DOHH2 (cell line): ENCODE results near the gene NUDCD2.

ENCODE experiments used
- H3F3A ChIP-seq: fragments of 200-600 bp; sonication (generic), shearing (Covaris generic); 2 replicates; pipeline ENCODE4 v1.6.0; 2016; ENCODE audit warnings: antibody characterized with exemption, mild to moderate bottlenecking; ENCODE audit not compliant: control insufficient read depth, insufficient read depth
- H3K27ac ChIP-seq: fragments of 200-600 bp; sonication (generic); 2 replicates; pipeline ENCODE4 v1.5.1; 2014; ENCODE audit warnings: low read depth, mild to moderate bottlenecking, low read length, moderate library complexity
- H3K27me3 ChIP-seq: fragments of 200-600 bp; sonication (generic); 2 replicates; pipeline ENCODE4 v1.6.1; 2014; ENCODE audit warnings: mild to moderate bottlenecking, low read length, mixed read lengths; ENCODE audit not compliant: control insufficient read depth
- H3K36me3 ChIP-seq: fragments of 200-600 bp; sonication (generic); 2 replicates; pipeline ENCODE4 v1.6.1; 2014; ENCODE audit warnings: mild to moderate bottlenecking, low read length, moderate library complexity, mixed read lengths; ENCODE audit not compliant: control insufficient read depth
- H3K4me1 ChIP-seq: fragments of 200-600 bp; sonication (generic); 2 replicates; pipeline ENCODE4 v1.6.1; 2014; ENCODE audit warnings: mild to moderate bottlenecking, low read length, mixed read lengths; ENCODE audit not compliant: control insufficient read depth
- H3K4me2 ChIP-seq: fragments of 200-600 bp; sonication (generic); 2 replicates; pipeline ENCODE4 v1.6.0; 2014; ENCODE audit warnings: mild to moderate bottlenecking, low read length, moderate library complexity
- H3K4me3 ChIP-seq: fragments of 200-600 bp; sonication (generic); 2 replicates; pipeline ENCODE4 v1.5.1; 2014; ENCODE audit warnings: mild to moderate bottlenecking, low read length, mixed read lengths
- H3K79me2 ChIP-seq: fragments of 200-600 bp; sonication (generic); 2 replicates; pipeline ENCODE4 v1.6.1; 2014; ENCODE audit warnings: mild to moderate bottlenecking, low read length, mixed read lengths; ENCODE audit not compliant: control insufficient read depth
- H3K9me2 ChIP-seq: fragments of 200-600 bp; sonication (generic); replicated peaks from 2 replicates; pipeline ENCODE4 v1.6.1; 2014; ENCODE audit warnings: mild to moderate bottlenecking, low read length, mixed read lengths; ENCODE audit not compliant: control insufficient read depth
- H3K9me3 ChIP-seq: fragments of 200-600 bp; sonication (generic); 2 replicates; pipeline ENCODE4 v1.6.1; 2014; ENCODE audit warnings: antibody characterized with exemption, low read length, mixed read lengths; ENCODE audit not compliant: control insufficient read depth, insufficient read depth
- H4K20me1 ChIP-seq: fragments of 200-600 bp; sonication (generic); 2 replicates; pipeline ENCODE4 v1.6.0; 2014; ENCODE audit warnings: low read depth, mild to moderate bottlenecking, antibody characterized with exemption, low read length, moderate library complexity; ENCODE audit not compliant: control insufficient read depth, insufficient read depth
- EZH2phosphoT487 ChIP-seq: fragments of 200-600 bp; sonication (generic); IDR thresholded peaks from 2 replicates; pipeline ENCODE4 v1.6.1; 2017; ENCODE audit warnings: borderline replicate concordance, mild to moderate bottlenecking, antibody characterized with exemption, low read length, moderate library complexity, mixed read lengths
- TF ChIP-seq, protein P1 (sequence below): fragments of 200-600 bp; sonication (generic); IDR thresholded peaks from one replicate; pipeline ENCODE4 v1.5.1; 2014; ENCODE audit warnings: antibody characterized with exemption, mild to moderate bottlenecking, low read depth, low read length; ENCODE audit not compliant: poor library complexity, severe bottlenecking

NUDCD2 gene

DNA sequence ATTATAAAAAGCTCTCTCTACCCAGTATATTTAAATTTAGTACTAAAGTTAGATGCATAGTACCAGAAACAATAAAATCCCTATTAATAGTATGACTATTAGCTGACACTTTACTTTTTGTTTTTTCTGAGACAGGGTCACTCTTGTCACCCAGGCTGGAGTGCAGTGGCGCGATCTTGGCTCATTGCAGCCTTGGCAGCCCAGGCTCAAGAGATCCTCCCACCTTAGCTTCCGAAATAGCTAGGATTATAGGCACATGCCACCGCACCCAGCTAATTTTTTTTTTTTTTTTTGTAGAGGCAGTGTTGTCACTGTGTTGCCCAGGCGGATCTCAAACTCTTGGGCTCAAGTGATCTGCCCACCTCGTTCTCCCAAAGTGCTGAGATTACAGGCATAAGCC is 14.6 kb downstream of the NUDCD2 start:
- H3K27ac ChIP-seq: no peak overlapping the region
- H3K4me3 ChIP-seq: no peak overlapping the region
- H3F3A ChIP-seq: peaks cover 13% of the 10 kb centered on the region; the same call in 1 of the 2 replicates
- peaks cover 94% of the 10 kb centered on the region for H3K36me3 ChIP-seq
- TF ChIP-seq EZH2phosphoT487: no peak
- TF ChIP-seq, protein P1, sequence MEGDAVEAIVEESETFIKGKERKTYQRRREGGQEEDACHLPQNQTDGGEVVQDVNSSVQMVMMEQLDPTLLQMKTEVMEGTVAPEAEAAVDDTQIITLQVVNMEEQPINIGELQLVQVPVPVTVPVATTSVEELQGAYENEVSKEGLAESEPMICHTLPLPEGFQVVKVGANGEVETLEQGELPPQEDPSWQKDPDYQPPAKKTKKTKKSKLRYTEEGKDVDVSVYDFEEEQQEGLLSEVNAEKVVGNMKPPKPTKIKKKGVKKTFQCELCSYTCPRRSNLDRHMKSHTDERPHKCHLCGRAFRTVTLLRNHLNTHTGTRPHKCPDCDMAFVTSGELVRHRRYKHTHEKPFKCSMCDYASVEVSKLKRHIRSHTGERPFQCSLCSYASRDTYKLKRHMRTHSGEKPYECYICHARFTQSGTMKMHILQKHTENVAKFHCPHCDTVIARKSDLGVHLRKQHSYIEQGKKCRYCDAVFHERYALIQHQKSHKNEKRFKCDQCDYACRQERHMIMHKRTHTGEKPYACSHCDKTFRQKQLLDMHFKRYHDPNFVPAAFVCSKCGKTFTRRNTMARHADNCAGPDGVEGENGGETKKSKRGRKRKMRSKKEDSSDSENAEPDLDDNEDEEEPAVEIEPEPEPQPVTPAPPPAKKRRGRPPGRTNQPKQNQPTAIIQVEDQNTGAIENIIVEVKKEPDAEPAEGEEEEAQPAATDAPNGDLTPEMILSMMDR: no peak
- H3K9me3 ChIP-seq: no peaks in the 10 kb centered on the region
- H3K9me2 ChIP-seq: no peaks in the 10 kb centered on the region
- no peaks in the 10 kb centered on the region for H3K27me3 ChIP-seq
- H3K4me2 ChIP-seq: no peak overlapping the region
- H4K20me1 ChIP-seq: peaks cover 3% of the 10 kb centered on the region
- H3K79me2 ChIP-seq: peaks cover 40% of the 10 kb centered on the region
- H3K4me1 ChIP-seq: peaks cover 8% of the 10 kb centered on the region

DNA sequence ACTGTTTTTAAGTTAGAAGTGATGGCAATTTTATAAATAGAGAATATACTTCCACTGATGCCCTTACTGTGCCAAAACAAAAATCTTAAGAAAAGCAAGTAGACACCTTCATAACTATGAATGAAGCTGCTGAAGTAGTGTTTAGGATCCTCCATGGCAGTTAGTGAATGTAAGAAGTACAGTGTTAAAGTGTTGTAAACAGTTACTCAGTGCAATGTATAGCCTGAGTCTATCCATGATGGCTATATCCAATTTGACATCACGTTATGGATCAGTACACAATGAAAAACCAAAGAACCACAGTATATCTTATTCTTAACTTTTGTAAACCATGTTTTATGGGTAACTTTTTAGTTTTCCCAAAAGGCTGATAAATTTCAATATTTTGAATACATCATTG is 15.4 kb downstream of the NUDCD2 start:
- H3K9me2 ChIP-seq: no peaks in the 10 kb centered on the region
- H4K20me1 ChIP-seq: peaks cover 6% of the 10 kb centered on the region
- H3K36me3 ChIP-seq: peaks cover 97% of the 10 kb centered on the region
- H3K27ac ChIP-seq: no peak overlapping the region
- no peak overlapping the region for H3K4me3 ChIP-seq
- H3F3A ChIP-seq: peaks cover 12% of the 10 kb centered on the region; the same call in 1 of the 2 replicates
- H3K4me2 ChIP-seq: no peak overlapping the region
- peaks cover 16% of the 10 kb centered on the region for H3K4me1 ChIP-seq
- TF ChIP-seq EZH2phosphoT487: no peak
- TF ChIP-seq, protein P1: no peak
- H3K79me2 ChIP-seq: peaks cover 48% of the 10 kb centered on the region
- H3K9me3 ChIP-seq: no peaks in the 10 kb centered on the region
- no peaks in the 10 kb centered on the region for H3K27me3 ChIP-seq

DNA sequence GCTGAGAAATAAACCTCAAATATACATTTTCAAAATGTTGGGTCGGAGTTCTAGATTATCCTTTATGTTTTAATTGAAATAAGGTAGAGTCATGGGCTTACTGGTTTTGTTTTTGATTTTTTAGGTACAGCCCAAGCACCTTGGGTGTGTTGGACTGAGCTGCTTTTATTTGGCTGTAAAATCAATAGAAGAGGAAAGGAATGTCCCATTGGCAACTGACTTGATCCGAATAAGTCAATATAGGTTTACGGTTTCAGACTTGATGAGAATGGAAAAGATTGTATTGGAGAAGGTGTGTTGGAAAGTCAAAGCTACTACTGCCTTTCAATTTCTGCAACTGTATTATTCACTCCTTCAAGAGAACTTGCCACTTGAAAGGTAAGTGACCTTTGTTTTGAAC is 18.9 kb downstream of the NUDCD2 start:
- Histone ChIP-seq H3K4me2 (peak overlapping the region; percentile 89; the same call in 1 of the 2 replicates), H4K20me1 (peaks cover 13% of the 10 kb centered on the region), H3K36me3 (peaks cover 80% of the 10 kb centered on the region), H3K4me1 (peaks cover 34% of the 10 kb centered on the region), H3F3A (peaks cover 5% of the 10 kb centered on the region; the same call in 1 of the 2 replicates), H3K9me2 (no peaks in the 10 kb centered on the region), H3K27me3 (no peaks in the 10 kb centered on the region), H3K9me3 (no peaks in the 10 kb centered on the region), H3K27ac (no peak overlapping the region), H3K79me2 (peaks cover 56% of the 10 kb centered on the region), H3K4me3 (no peak overlapping the region)
- no peak for TF ChIP-seq EZH2phosphoT487
- TF ChIP-seq, protein P1: no peak

DNA sequence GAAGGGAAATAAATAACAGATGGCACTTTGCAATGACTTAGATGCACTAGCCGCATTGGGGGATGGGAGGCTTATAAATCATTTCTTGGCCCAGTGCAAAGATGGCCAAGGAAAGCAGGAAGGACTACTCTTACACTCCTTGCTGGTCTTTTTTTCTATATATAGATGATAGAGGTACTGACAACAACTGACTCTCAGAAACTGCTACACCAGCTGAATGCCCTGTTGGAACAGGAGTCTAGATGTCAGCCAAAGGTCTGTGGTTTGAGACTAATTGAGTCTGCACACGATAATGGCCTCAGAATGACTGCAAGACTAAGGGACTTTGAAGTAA is 20.8 kb downstream of the NUDCD2 start:
- no peak overlapping the region for H3K27ac ChIP-seq

More for the DNA sequence above, 20.8 kb downstream of the NUDCD2 start:
- Histone ChIP-seq H4K20me1 (peaks cover 10% of the 10 kb centered on the region), H3K4me2 (peak overlapping the region; percentile 89), H3K79me2 (peaks cover 50% of the 10 kb centered on the region), H3F3A (no peaks in the 10 kb centered on the region; the same call in 1 of the 2 replicates), H3K9me2 (no peaks in the 10 kb centered on the region), H3K4me1 (peaks cover 37% of the 10 kb centered on the region), H3K4me3 (peak overlapping the region; percentile 96), H3K9me3 (no peaks in the 10 kb centered on the region), H3K36me3 (peaks cover 61% of the 10 kb centered on the region), H3K27me3 (no peaks in the 10 kb centered on the region)
- no peak for TF ChIP-seq EZH2phosphoT487
- TF ChIP-seq, protein P1: no peak
